ENCODE data around the gene MPC2. TPM values are rescaled to one million over a fixed set of nuclear protein-coding genes. Genes with fewer than 3 reads are reported as not detected.
A peak's percentile ranks its signal among the peaks of the same experiment; 100 is the strongest.

The MPC2 gene
- polyA plus RNA-seq: 27.1 to 61.6 TPM (median 36.2 TPM) in 3 replicates
- 9.5 TPM for polyA plus RNA-seq (2011; ENCODE audit: low read depth)
- 33.4 and 47.1 TPM in 2 replicates for polyA plus RNA-seq (2011; cell fraction: cytosol; rRNA removed)
- polyA plus RNA-seq (2011; cell fraction: nucleus; rRNA removed): 9.5 and 17.1 TPM in 2 replicates
- 32.1 and 42.4 TPM in 2 replicates for polyA plus RNA-seq (2012; ENCODE audit: low replicate concordance)
- 3.1 to 9.3 TPM (median 9.0 TPM) in 3 replicates for polyA minus RNA-seq
- 25.7 TPM for polyA minus RNA-seq (2011; cell fraction: cytosol; rRNA and poly(A)+ RNA removed)
- 2.1 TPM in 2 replicates for polyA minus RNA-seq (2011; cell fraction: nucleus; rRNA and poly(A)+ RNA removed)

- Histone ChIP-seq H3K79me2 (ENCODE audit: control insufficient read depth, insufficient read depth, low read length) (peaks cover 75% of the 10 kb centered on the region), H3K27ac (ENCODE audit: control insufficient read depth, insufficient read depth, low read length) (peak within 1 kb of the TSS; percentile 96), H3K9me3 (ENCODE audit: control insufficient read depth, low read depth, low read length) (no peaks in the 10 kb centered on the region), H2AFZ (ENCODE audit: control insufficient read depth, low read length) (peak within 1 kb of the TSS; percentile 87), H3K36me3 (ENCODE audit: control insufficient read depth in 2 of 2, extremely low read depth in 1 of 2, insufficient read depth in 2 of 2, low read length in 2 of 2) (peaks cover 0 to 4% of the 10 kb centered on the region in 2 experiments), H3K4me1 (ENCODE audit: control insufficient read depth, extremely low read depth, insufficient read depth, low read length) (peaks cover 3% of the 10 kb centered on the region), H3K4me3 (ENCODE audit: control insufficient read depth in 2 of 3, extremely low read depth in 1 of 3, insufficient read depth in 2 of 3, low read depth in 1 of 3, low read length in 3 of 3) (peak within 1 kb of the TSS; percentile 83 to 94 (median 87)), H3K4me2 (ENCODE audit: control insufficient read depth, extremely low read depth, insufficient read depth, low read depth, low read length) (peak within 1 kb of the TSS; percentile 95), H3K9me1 (ENCODE audit: control insufficient read depth, extremely low read depth, insufficient read depth, low read length) (no peaks in the 10 kb centered on the region), H4K20me1 (ENCODE audit: control insufficient read depth, extremely low read depth, insufficient read depth, low read length) (no peaks in the 10 kb centered on the region), H3K9ac (ENCODE audit: control insufficient read depth, extremely low read depth, insufficient read depth, low read length) (peak within 1 kb of the TSS; percentile 92), H3K27me3 (ENCODE audit: control insufficient read depth, extremely low read depth, insufficient read depth, low read length) (no peaks in the 10 kb centered on the region)
- DNase-seq (ENCODE audit: low read depth, low spot score) (no peak), FAIRE-seq (no peak)
- TF ChIP-seq EZH2 (IDR thresholded peaks at IDR 0.05; ENCODE audit: low read length): no peak
- no peak for TF ChIP-seq CTCF (optimal IDR thresholded peaks at IDR 0.05 in 1 of 3, IDR thresholded peaks at IDR 0.05 in 1 of 3, conservative IDR thresholded peaks at IDR 0.05 in 1 of 3; ENCODE audit: extremely low read depth in 1 of 3, insufficient read depth in 2 of 3, low read length in 3 of 3)
- dilution Hi-C loops (cut with MboI; ENCODE audit: extremely low pct_ligation_motif_present, low sequenced_read_pairs): no loop called here
Observed at GRCh38 chr1:167936930-167937708, at the start of gene MPC2. Gene MPC2, minus strand, starts transcription at chr1:167937072. Its CDS starts 1,231 bp downstream, at chr1:167935841.

- H3K4me3 ChIP-seq (ENCODE audit: control insufficient read depth in 2 of 3, extremely low read depth in 1 of 3, insufficient read depth in 2 of 3, low read depth in 1 of 3, low read length in 3 of 3): no peak overlapping the region
Observed at GRCh38 chr1:167984886-167985489, 48.1 kb upstream of the MPC2 start.

More at GRCh38 chr1:167984886-167985489, 48.1 kb upstream of the MPC2 start:
- TF ChIP-seq CTCF (optimal IDR thresholded peaks at IDR 0.05 in 1 of 3, IDR thresholded peaks at IDR 0.05 in 1 of 3, conservative IDR thresholded peaks at IDR 0.05 in 1 of 3; ENCODE audit: extremely low read depth in 1 of 3, insufficient read depth in 2 of 3, low read length in 3 of 3) (no peak), EZH2 (IDR thresholded peaks at IDR 0.05; ENCODE audit: low read length) (no peak)
- Histone ChIP-seq H3K9me3 (ENCODE audit: control insufficient read depth, low read depth, low read length) (no peaks in the 10 kb centered on the region), H3K27me3 (ENCODE audit: control insufficient read depth, extremely low read depth, insufficient read depth, low read length) (no peaks in the 10 kb centered on the region), H3K79me2 (ENCODE audit: control insufficient read depth, insufficient read depth, low read length) (peaks cover 29% of the 10 kb centered on the region), H4K20me1 (ENCODE audit: control insufficient read depth, extremely low read depth, insufficient read depth, low read length) (no peaks in the 10 kb centered on the region), H3K9ac (ENCODE audit: control insufficient read depth, extremely low read depth, insufficient read depth, low read length) (no peak overlapping the region), H3K4me2 (ENCODE audit: control insufficient read depth, extremely low read depth, insufficient read depth, low read depth, low read length) (no peak overlapping the region), H3K27ac (ENCODE audit: control insufficient read depth, insufficient read depth, low read length) (no peak overlapping the region), H3K9me1 (ENCODE audit: control insufficient read depth, extremely low read depth, insufficient read depth, low read length) (peaks cover 2% of the 10 kb centered on the region), H3K36me3 (ENCODE audit: control insufficient read depth in 2 of 2, extremely low read depth in 1 of 2, insufficient read depth in 2 of 2, low read length in 2 of 2) (peaks cover 2 to 6% of the 10 kb centered on the region in 2 experiments), H3K4me1 (ENCODE audit: control insufficient read depth, extremely low read depth, insufficient read depth, low read length) (peaks cover 24% of the 10 kb centered on the region), H2AFZ (ENCODE audit: control insufficient read depth, low read length) (no peak overlapping the region)
- DNase-seq (ENCODE audit: low read depth, low spot score) (no peak), FAIRE-seq (peak; percentile 71)
- dilution Hi-C loops (cut with MboI; ENCODE audit: extremely low pct_ligation_motif_present, low sequenced_read_pairs): no loop called here
